CD4-positive, alpha-beta T cell treated with Interleukin-4 for 4 hours (primary cell): ENCODE results near the gene LIMCH1.

Experiments used
- DNase-seq: peaks from one replicate; pipeline ENCODE4 v3.0.0-alpha.2; 2020

Gene LIMCH1

GRCh38 chr4:41741354-41741753 lies 203.4 kb downstream of the LIMCH1 start:
- DNase-seq = no peak

GRCh38 chr4:41744572-41745291 lies 206.8 kb downstream of the LIMCH1 start:
- DNase-seq = no peak

GRCh38 chr4:41745292-41746024 lies 207.5 kb downstream of the LIMCH1 start:
- DNase-seq = no peak

GRCh38 chr4:41746025-41746439 lies 208.1 kb downstream of the LIMCH1 start:
- no peak for DNase-seq

- no peak for DNase-seq
These were observed 208.7 kb downstream of the LIMCH1 start for GRCh38 chr4:41746440-41747229.

- no peak for DNase-seq
These were observed 209.5 kb downstream of the LIMCH1 start for GRCh38 chr4:41747230-41748055.

GRCh38 chr4:41748074-41748570 lies 210.2 kb downstream of the LIMCH1 start:
- DNase-seq = no peak

- no peak for DNase-seq
These were observed 210.9 kb downstream of the LIMCH1 start, which contains the start of gene PHOX2B for GRCh38 chr4:41748571-41749475. Gene PHOX2B, minus strand, starts transcription at chr4:41748725. Its CDS starts 115 bp downstream, at chr4:41748610.

- DNase-seq = no peak
These were observed 211.7 kb downstream of the LIMCH1 start for GRCh38 chr4:41749631-41750039.
